Astrocyte (in vitro differentiated cells and primary cell): ENCODE measurements around the gene PTGIR. TPM values are rescaled to one million over a fixed set of nuclear protein-coding genes. Genes with fewer than 3 reads are reported as not detected.

Experiments used
- DNase-seq: peaks from one replicate; pipeline ENCODE4 v3.0.0-alpha.2; 2010; ENCODE audit warnings: low read depth
- FAIRE-seq: peaks from 2 replicates; lab custom pipeline; 2011; peaks lifted over from hg19 to GRCh38; lab: Jason Lieb, UNC
- H2AFZ ChIP-seq: 2 replicates; pipeline ENCODE4 v1.6.0; 2012; ENCODE audit warnings: low read depth, low read length, inconsistent platforms
- H3K27ac ChIP-seq: 2 replicates; pipeline ENCODE4 v1.5.1; 2011; ENCODE audit warnings: low read depth, low read length, inconsistent platforms
- H3K27me3 ChIP-seq: 2 replicates; pipeline ENCODE4 v1.6.0; 2011; ENCODE audit warnings: low read length, inconsistent platforms; ENCODE audit not compliant: insufficient read depth
- H3K36me3 ChIP-seq: 2 replicates; pipeline ENCODE4 v1.5.1; 2011; ENCODE audit warnings: low read length, inconsistent platforms; ENCODE audit not compliant: insufficient read depth
- H3K4me1 ChIP-seq: 2 replicates; pipeline ENCODE4 v1.5.1; 2011; ENCODE audit warnings: low read length, inconsistent platforms; ENCODE audit not compliant: insufficient read depth
- H3K4me2 ChIP-seq: 2 replicates; pipeline ENCODE4 v1.6.0; 2012; ENCODE audit warnings: low read length, inconsistent platforms
- H3K4me3 ChIP-seq: 2 replicates; pipeline ENCODE4 v1.5.1; 2011; ENCODE audit warnings: low read depth, mild to moderate bottlenecking, low read length, inconsistent platforms; ENCODE audit not compliant: insufficient read depth
- H3K79me2 ChIP-seq: 2 replicates; pipeline ENCODE4 v1.6.0; 2012; ENCODE audit warnings: mild to moderate bottlenecking, low read length, inconsistent platforms; ENCODE audit not compliant: insufficient read depth
- H3K9ac ChIP-seq: 2 replicates; pipeline ENCODE4 v1.6.0; 2012; ENCODE audit warnings: mild to moderate bottlenecking, low read length, inconsistent platforms
- H3K9me3 ChIP-seq: 2 replicates; pipeline ENCODE4 v1.5.1; 2012; ENCODE audit warnings: low read depth, mild to moderate bottlenecking, low read length, inconsistent platforms; ENCODE audit not compliant: insufficient read depth
- H4K20me1 ChIP-seq: 2 replicates; pipeline ENCODE4 v1.6.0; 2012; ENCODE audit warnings: low read length, inconsistent platforms; ENCODE audit not compliant: insufficient read depth
- H3K27ac Mint-ChIP-seq: one replicate; pipeline ENCODE4 v1.8.0; 2021; ENCODE audit warnings: mild to moderate bottlenecking, mixed read lengths; ENCODE audit not compliant: unreplicated experiment
- H3K27me3 Mint-ChIP-seq: one replicate; pipeline ENCODE4 v1.8.0; 2021; ENCODE audit warnings: low read depth, mixed read lengths; ENCODE audit not compliant: unreplicated experiment
- H3K36me3 Mint-ChIP-seq: one replicate; pipeline ENCODE4 v1.8.0; 2021; ENCODE audit warnings: low read depth, mixed read lengths; ENCODE audit not compliant: unreplicated experiment
- H3K4me1 Mint-ChIP-seq: one replicate; pipeline ENCODE4 v1.8.0; 2021; ENCODE audit warnings: low read depth, mixed read lengths; ENCODE audit not compliant: unreplicated experiment
- H3K4me3 Mint-ChIP-seq: one replicate; pipeline ENCODE4 v1.8.0; 2021; ENCODE audit warnings: mild to moderate bottlenecking, moderate library complexity, mixed read lengths; ENCODE audit not compliant: unreplicated experiment
- H3K9me3 Mint-ChIP-seq: one replicate; pipeline ENCODE4 v1.8.0; 2021; ENCODE audit warnings: mild to moderate bottlenecking, mixed read lengths; ENCODE audit not compliant: unreplicated experiment
- EZH2 ChIP-seq: IDR thresholded peaks from 2 replicates; pipeline ENCODE4 v1.6.1; 2012; ENCODE audit warnings: mild to moderate bottlenecking, low read length, inconsistent platforms; ENCODE audit not compliant: insufficient read depth
- total RNA-seq: library from RNA; stranded (reverse); gene quantifications from 2 replicates; pipeline ENCODE4 v1.2.1, GENCODE V29; 2021
- TF ChIP-seq, protein P1 (sequence below): IDR thresholded peaks from 2 replicates; pipeline ENCODE4 v1.5.1; 2011; ENCODE audit warnings: low read depth, mild to moderate bottlenecking, inconsistent platforms, low read length, moderate library complexity; ENCODE audit not compliant: insufficient read depth

PTGIR gene
- total RNA-seq, 1 donor from 2014 or later: 0.52 TPM

DNA sequence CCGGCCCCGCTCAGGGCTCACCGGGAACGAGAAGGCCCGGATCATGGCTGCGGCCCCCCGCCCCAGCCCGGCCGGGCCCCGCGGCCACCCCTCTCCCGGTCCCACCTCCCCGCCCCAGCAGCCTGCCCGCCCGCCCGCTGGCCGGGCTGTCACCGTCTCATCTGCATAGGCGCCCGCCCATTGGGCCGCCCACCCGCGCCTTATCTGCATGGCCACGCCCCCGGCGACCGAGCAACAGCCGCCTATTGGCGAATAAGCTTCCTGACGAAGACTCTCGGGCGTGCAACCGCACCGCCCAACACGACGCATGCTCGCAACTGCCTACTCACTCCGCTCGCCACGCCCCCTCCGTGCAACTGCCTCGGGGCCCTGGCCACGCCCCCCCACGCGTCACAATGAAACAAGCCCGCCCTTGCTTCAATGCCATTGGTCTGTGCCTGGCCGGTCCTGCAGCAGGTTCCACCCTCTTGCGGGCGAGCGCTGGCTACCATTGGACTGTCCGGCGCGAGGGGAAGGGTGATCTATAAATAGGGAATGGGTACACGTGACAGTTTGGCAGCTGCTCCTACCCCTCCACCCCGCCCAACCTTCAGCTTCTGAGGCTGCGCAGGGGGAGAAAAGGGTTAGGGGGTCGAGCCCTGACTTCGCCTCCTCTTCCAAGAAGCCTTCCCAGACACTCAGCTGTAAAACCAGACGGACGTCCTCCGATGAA lies 36.3 kb upstream of the PTGIR start, which contains the start of gene DACT3:
Gene DACT3 (minus strand): TSS at position 163 of the 712 bp plus-strand sequence. CDS start 118 bp downstream, at position 45.
- H3K9me3 ChIP-seq: no peaks in the 10 kb centered on the region
- H3K4me2 ChIP-seq: peak within 1 kb of the TSS; percentile 94
- H3K27me3 ChIP-seq: no peaks in the 10 kb centered on the region
- Mint-ChIP-seq H3K9me3 (no peaks in the 10 kb centered on the region), H3K27me3 (peaks cover 5% of the 10 kb centered on the region), H3K36me3 (peaks cover 3% of the 10 kb centered on the region), H3K4me3 (peak within 1 kb of the TSS; percentile 95), H3K4me1 (peaks cover 16% of the 10 kb centered on the region), H3K27ac (peak within 1 kb of the TSS; percentile 81)
- H3K79me2 ChIP-seq: no peaks in the 10 kb centered on the region
- H3K4me1 ChIP-seq: peaks cover 27% of the 10 kb centered on the region
- peak within 1 kb of the TSS; percentile 65 for H3K4me3 ChIP-seq
- TF ChIP-seq EZH2: no peak
- TF ChIP-seq, protein P1, sequence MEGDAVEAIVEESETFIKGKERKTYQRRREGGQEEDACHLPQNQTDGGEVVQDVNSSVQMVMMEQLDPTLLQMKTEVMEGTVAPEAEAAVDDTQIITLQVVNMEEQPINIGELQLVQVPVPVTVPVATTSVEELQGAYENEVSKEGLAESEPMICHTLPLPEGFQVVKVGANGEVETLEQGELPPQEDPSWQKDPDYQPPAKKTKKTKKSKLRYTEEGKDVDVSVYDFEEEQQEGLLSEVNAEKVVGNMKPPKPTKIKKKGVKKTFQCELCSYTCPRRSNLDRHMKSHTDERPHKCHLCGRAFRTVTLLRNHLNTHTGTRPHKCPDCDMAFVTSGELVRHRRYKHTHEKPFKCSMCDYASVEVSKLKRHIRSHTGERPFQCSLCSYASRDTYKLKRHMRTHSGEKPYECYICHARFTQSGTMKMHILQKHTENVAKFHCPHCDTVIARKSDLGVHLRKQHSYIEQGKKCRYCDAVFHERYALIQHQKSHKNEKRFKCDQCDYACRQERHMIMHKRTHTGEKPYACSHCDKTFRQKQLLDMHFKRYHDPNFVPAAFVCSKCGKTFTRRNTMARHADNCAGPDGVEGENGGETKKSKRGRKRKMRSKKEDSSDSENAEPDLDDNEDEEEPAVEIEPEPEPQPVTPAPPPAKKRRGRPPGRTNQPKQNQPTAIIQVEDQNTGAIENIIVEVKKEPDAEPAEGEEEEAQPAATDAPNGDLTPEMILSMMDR: no peak
- FAIRE-seq: peak; percentile 13
- DNase-seq: peak; percentile 98
- peak within 1 kb of the TSS; percentile 58 for H3K27ac ChIP-seq
- H4K20me1 ChIP-seq: peaks cover 6% of the 10 kb centered on the region
- no peaks in the 10 kb centered on the region for H3K36me3 ChIP-seq
- H3K9ac ChIP-seq: peak within 1 kb of the TSS; percentile 71
- H2AFZ ChIP-seq: peak within 1 kb of the TSS; percentile 79

DNA sequence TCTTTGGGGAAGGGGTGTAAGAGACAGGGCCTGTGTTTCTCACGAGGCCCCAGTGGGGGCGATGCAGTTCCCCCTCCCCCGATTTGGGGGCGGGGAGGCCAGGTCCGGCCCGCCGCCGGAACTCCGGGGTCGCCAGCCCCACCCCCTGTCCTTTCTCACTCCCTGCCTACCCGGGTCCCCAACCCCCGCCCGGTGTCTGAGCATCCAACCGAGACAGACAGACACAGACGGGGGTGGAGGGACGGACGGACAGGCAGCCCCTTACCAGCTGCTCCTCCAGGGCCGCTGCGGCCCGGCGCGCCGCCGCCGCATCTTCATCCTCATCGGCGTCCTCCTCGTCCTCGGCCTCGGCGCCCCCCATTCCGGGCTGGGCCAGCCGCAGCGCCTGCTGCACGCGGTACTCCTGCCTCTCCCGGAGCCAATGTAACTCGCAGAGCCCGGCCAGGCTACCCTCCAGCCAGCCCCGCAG lies 35.7 kb upstream of the PTGIR start:
- H4K20me1 ChIP-seq: peaks cover 6% of the 10 kb centered on the region
- TF ChIP-seq EZH2: no peak
- TF ChIP-seq, protein P1: no peak
- DNase-seq (no peak), FAIRE-seq (no peak)
- no peak overlapping the region for H3K27ac ChIP-seq
- Mint-ChIP-seq H3K27ac (no peak overlapping the region), H3K4me3 (peak overlapping the region; percentile 95), H3K27me3 (peaks cover 5% of the 10 kb centered on the region), H3K9me3 (no peaks in the 10 kb centered on the region), H3K4me1 (peaks cover 16% of the 10 kb centered on the region), H3K36me3 (peaks cover 3% of the 10 kb centered on the region)
- H3K4me1 ChIP-seq: peaks cover 27% of the 10 kb centered on the region
- peak overlapping the region; percentile 94 for H3K4me2 ChIP-seq
- peak overlapping the region; percentile 79 for H2AFZ ChIP-seq
- H3K9me3 ChIP-seq: no peaks in the 10 kb centered on the region
- H3K36me3 ChIP-seq: no peaks in the 10 kb centered on the region
- no peaks in the 10 kb centered on the region for H3K79me2 ChIP-seq
- peak overlapping the region; percentile 65 for H3K4me3 ChIP-seq
- no peaks in the 10 kb centered on the region for H3K27me3 ChIP-seq
- H3K9ac ChIP-seq: peak overlapping the region; percentile 71

DNA sequence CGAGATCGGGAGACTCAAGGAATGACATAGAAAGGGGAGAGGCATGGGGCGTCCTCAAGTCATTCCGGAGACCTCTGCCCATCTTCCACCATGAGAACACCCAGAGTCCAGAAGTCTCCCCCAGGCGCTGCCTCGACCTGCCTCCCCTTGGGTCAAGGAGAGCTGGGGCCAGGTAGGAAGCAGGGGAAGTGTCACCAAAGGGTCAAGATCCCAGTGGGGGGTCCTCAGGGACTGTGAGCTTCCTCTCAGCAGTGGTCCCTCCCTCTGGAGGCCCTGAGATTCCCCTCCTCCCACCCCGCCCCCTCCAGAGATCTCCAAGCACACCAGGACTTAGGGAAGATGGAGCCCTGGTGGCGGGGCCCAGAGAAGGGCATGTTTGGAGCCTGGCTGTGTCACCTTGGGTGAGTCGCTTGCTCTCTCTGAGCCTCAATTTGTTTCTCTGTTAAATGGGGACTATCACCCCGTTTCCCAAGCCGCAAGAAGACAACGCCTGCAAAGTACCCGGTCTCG lies 35.2 kb upstream of the PTGIR start:
- Mint-ChIP-seq H3K36me3 (peaks cover 3% of the 10 kb centered on the region), H3K27me3 (peaks cover 5% of the 10 kb centered on the region), H3K9me3 (no peaks in the 10 kb centered on the region), H3K27ac (peak overlapping the region; percentile 81), H3K4me1 (peaks cover 18% of the 10 kb centered on the region), H3K4me3 (peak overlapping the region; percentile 95)
- FAIRE-seq (no peak), DNase-seq (no peak)
- Histone ChIP-seq H3K9me3 (no peaks in the 10 kb centered on the region), H3K36me3 (no peaks in the 10 kb centered on the region), H3K4me2 (peak overlapping the region; percentile 94), H4K20me1 (peaks cover 6% of the 10 kb centered on the region), H3K9ac (peak overlapping the region; percentile 71), H3K27ac (no peak overlapping the region), H3K27me3 (no peaks in the 10 kb centered on the region), H3K4me3 (peak overlapping the region; percentile 65), H2AFZ (peak overlapping the region; percentile 69), H3K4me1 (peaks cover 27% of the 10 kb centered on the region), H3K79me2 (no peaks in the 10 kb centered on the region)
- TF ChIP-seq, protein P1: no peak
- TF ChIP-seq EZH2: no peak
